ENCODE results near the gene CAMTA1.

Gene CAMTA1

GRCh38 chr1:7644086-7644485 lies 858.8 kb downstream of the CAMTA1 start:
- TF ChIP-seq ZNF8 (CRISPR knock-in tag; IDR thresholded peaks at IDR 0.05): no peak
- ATAC-seq: no peak

GRCh38 chr1:7644961-7645750 lies 859.9 kb downstream of the CAMTA1 start:
- TF ChIP-seq ZNF565 (CRISPR knock-in tag; conservative IDR thresholded peaks at IDR 0.05; ENCODE audit: low read depth) (no peak), ZFP3 (CRISPR knock-in tag; IDR thresholded peaks at IDR 0.05) (no peak), TSHZ2 (CRISPR knock-in tag; IDR thresholded peaks at IDR 0.05) (no peak), TOX (CRISPR knock-in tag; IDR thresholded peaks at IDR 0.05; ENCODE audit: borderline replicate concordance) (no peak), ZNF8 (CRISPR knock-in tag; IDR thresholded peaks at IDR 0.05) (no peak), CREB5 (CRISPR knock-in tag; IDR thresholded peaks at IDR 0.05; ENCODE audit: low read depth) (no peak), CSDC2 (CRISPR knock-in tag; IDR thresholded peaks at IDR 0.05) (no peak), ZC3H10 (CRISPR knock-in tag; IDR thresholded peaks at IDR 0.05) (no peak), TCF4 (CRISPR knock-in tag; IDR thresholded peaks at IDR 0.05; ENCODE audit: borderline replicate concordance) (no peak), SNAI2 (CRISPR knock-in tag; IDR thresholded peaks at IDR 0.05) (no peak), GLIS3 (CRISPR knock-in tag; IDR thresholded peaks at IDR 0.05) (no peak), PPARA (CRISPR knock-in tag; IDR thresholded peaks at IDR 0.05; ENCODE audit: borderline replicate concordance) (no peak), POU6F1 (CRISPR knock-in tag; IDR thresholded peaks at IDR 0.05; ENCODE audit: borderline replicate concordance, low read depth) (no peak), PATZ1 (CRISPR knock-in tag; IDR thresholded peaks at IDR 0.05; ENCODE audit: borderline replicate concordance) (no peak), BACH2 (CRISPR knock-in tag; IDR thresholded peaks at IDR 0.05; ENCODE audit: borderline replicate concordance) (no peak), OSR1 (CRISPR knock-in tag; IDR thresholded peaks at IDR 0.05) (no peak), ZNF70 (CRISPR knock-in tag; IDR thresholded peaks at IDR 0.05) (no peak), ESRRG (CRISPR knock-in tag; IDR thresholded peaks at IDR 0.05) (no peak)
- no peak for ATAC-seq

GRCh38 chr1:7645751-7646048 lies 860.4 kb downstream of the CAMTA1 start:
- ATAC-seq: no peak
- no peak for TF ChIP-seq RARB (CRISPR knock-in tag; IDR thresholded peaks at IDR 0.05)
- no peak for TF ChIP-seq ZNF565 (CRISPR knock-in tag; conservative IDR thresholded peaks at IDR 0.05; ENCODE audit: low read depth)
- TF ChIP-seq PATZ1 (CRISPR knock-in tag; IDR thresholded peaks at IDR 0.05; ENCODE audit: borderline replicate concordance): no peak
- no peak for TF ChIP-seq ZNF70 (CRISPR knock-in tag; IDR thresholded peaks at IDR 0.05)
- TF ChIP-seq ZFP30 (CRISPR knock-in tag; IDR thresholded peaks at IDR 0.05): no peak
- no peak for TF ChIP-seq CSDC2 (CRISPR knock-in tag; IDR thresholded peaks at IDR 0.05)
- no peak for TF ChIP-seq TSHZ2 (CRISPR knock-in tag; IDR thresholded peaks at IDR 0.05)
- no peak for TF ChIP-seq SNAI2 (CRISPR knock-in tag; IDR thresholded peaks at IDR 0.05)
- TF ChIP-seq ARNTL (CRISPR knock-in tag; IDR thresholded peaks at IDR 0.05; ENCODE audit: borderline replicate concordance, low read depth): no peak
- TF ChIP-seq TOX (CRISPR knock-in tag; IDR thresholded peaks at IDR 0.05; ENCODE audit: borderline replicate concordance): no peak
- TF ChIP-seq ZC3H10 (CRISPR knock-in tag; IDR thresholded peaks at IDR 0.05): no peak
